Astrocyte of the cerebellum (primary cell): ENCODE measurements around the gene STYX.

Source experiments
- DNase-seq: peaks from one replicate; pipeline ENCODE4 v3.0.0-alpha.2; 2011; ENCODE audit warnings: low read depth
- H3K4me3 ChIP-seq: 2 replicates; pipeline ENCODE4 v1.5.1; 2011; ENCODE audit warnings: mild to moderate bottlenecking, low read depth, low read length, moderate library complexity
- CTCF ChIP-seq: IDR thresholded peaks from 2 replicates; pipeline ENCODE4 v1.5.1; 2012; ENCODE audit warnings: low read length, low read depth, moderate library complexity, mild to moderate bottlenecking; ENCODE audit errors: missing control alignments
- in situ Hi-C: cut with HindIII; loops from 2 replicates; pipeline ENCODE4 v1.10.0; 2017; ENCODE audit warnings: low sequenced_read_pairs

The STYX gene

GRCh38 chr14:52693532-52693931, 36.4 kb upstream of the STYX start:
- in situ Hi-C loops = no loop called here
- no peak for TF ChIP-seq CTCF
- no peak for DNase-seq
- H3K4me3 ChIP-seq = no peak overlapping the region

- in situ Hi-C loops = no loop called here
- H3K4me3 ChIP-seq = peak overlapping the region; percentile 86
- DNase-seq = no peak
- no peak for TF ChIP-seq CTCF
These were observed 35.0 kb upstream of the STYX start for GRCh38 chr14:52694761-52695480.

- peak within 1 kb of the TSS; percentile 86 for H3K4me3 ChIP-seq
- no peak for TF ChIP-seq CTCF
- DNase-seq = peak; percentile 35
- in situ Hi-C loops = no loop called here
These were observed 34.4 kb upstream of the STYX start, which contains the start of gene ERO1A for GRCh38 chr14:52695481-52696091. TSS of gene ERO1A (minus strand) at chr14:52695558. CDS start at chr14:52695481, 77 bp downstream.

- H3K4me3 ChIP-seq = no peak overlapping the region
- no peak for DNase-seq
These were observed 29.2 kb upstream of the STYX start for GRCh38 chr14:52700701-52701172.

GRCh38 chr14:52701223-52701622, 28.7 kb upstream of the STYX start:
- no peak for TF ChIP-seq CTCF
- no peak for DNase-seq
- in situ Hi-C loops = no loop called here
- H3K4me3 ChIP-seq = no peak overlapping the region

More at GRCh38 chr14:52700701-52701172, 29.2 kb upstream of the STYX start:
- TF ChIP-seq CTCF = no peak
- in situ Hi-C loops = no loop called here

GRCh38 chr14:52703225-52703624, 26.7 kb upstream of the STYX start:
- peak; percentile 87 for DNase-seq
- no peak overlapping the region for H3K4me3 ChIP-seq
- in situ Hi-C loops = no loop called here
- TF ChIP-seq CTCF = no peak
